Activated CD4-positive, CD25-positive, alpha-beta regulatory T cell treated with anti-CD3 and anti-CD28 coated beads, Interleukin-2, amount 50 U/mL, for 24 hours (primary cell): Measurements from ENCODE around the gene PCDH9.

Source experiments
- ATAC-seq, 2 donors: fragments of 150-1000 bp; cut with Tn5 transposase; one replicate each; pipeline ENCODE4 v1.10.0; 2021; ENCODE audit warnings: mild to moderate bottlenecking in 1 of 2, moderate library complexity in 1 of 2

PCDH9 gene

DNA sequence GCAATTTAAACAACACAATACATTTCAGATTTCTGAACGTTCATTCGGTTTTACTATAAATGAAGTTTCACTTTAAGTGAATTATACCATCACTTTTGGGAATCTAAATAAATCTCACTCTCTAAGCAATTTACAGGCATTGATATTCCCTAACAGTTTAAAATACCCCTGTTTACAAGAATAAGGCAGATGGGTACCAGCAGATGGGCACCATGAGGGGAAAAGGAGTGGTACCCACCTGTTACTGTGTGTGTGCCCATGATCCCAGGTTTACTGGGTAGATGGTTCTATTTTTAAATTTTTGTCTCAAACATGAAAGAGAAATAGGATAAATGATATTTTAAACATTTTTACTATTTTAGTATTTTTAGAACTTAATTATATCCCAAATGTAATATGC lies 212.9 kb downstream of the PCDH9 start:
- no peak for ATAC-seq

DNA sequence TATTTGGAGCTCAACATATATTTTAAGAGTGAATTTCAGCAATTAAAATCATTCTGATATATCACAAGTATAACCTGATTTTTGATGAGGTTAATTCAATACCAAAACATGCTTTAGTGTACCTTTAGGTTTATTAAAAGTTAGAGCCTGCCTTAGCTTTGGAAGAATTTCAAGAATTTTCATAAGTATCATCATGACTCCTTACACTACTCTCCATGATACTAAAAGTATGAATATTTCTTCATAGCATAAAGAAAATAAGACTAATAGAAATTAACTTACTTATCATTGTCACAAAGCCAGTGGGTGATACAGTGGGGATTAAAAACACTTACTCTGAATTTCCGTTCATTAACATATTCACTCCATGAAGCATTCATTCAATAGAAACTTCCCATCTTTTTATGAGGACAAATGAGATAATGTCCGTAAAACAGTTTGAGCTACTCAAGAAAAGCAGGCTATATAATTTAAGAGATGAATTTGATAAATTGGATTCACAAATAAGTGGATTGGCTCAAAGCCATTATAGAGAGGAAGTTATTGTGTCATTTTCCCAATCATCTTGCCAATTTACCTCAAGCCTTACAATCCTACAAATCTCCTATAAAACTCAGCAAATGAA lies 214.0 kb downstream of the PCDH9 start:
- no peak for ATAC-seq

DNA sequence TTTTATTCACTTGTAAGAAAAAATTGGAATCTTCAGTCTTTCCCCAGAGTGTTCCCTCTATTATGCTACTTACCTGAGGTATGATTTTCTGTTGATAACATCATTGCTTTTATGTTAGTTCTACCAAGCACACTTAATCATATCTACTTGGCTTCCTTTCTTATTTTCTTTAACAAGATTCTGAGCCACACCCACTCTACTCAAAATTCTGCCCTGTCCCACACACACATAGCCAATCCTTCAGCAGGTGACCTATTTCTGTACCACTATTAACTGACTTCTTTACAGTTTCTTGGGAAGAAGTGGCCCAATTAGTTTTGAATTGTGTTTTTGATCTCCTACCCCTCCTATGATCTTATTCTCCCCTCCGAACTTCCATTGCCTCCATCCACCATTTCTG lies 215.7 kb downstream of the PCDH9 start:
- ATAC-seq, result no peak

DNA sequence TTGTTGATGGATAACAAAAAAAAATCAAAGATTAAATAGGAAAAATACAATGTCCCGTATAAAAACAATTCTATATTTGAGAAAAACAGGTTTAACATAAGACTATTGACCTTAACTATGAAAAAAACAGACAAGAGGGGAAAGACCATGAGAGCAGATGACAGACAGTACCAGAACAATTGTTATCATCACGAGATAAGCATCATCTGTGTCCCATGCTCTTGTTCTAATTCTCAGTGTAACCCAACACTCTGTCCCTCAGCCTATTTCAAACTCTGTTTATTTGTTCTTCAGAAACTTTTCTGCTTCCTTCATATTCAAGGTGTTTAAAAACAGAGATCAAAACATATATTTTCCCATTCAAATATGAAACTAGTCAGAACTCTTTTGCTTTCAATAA lies 216.4 kb downstream of the PCDH9 start:
- no peak for ATAC-seq

DNA sequence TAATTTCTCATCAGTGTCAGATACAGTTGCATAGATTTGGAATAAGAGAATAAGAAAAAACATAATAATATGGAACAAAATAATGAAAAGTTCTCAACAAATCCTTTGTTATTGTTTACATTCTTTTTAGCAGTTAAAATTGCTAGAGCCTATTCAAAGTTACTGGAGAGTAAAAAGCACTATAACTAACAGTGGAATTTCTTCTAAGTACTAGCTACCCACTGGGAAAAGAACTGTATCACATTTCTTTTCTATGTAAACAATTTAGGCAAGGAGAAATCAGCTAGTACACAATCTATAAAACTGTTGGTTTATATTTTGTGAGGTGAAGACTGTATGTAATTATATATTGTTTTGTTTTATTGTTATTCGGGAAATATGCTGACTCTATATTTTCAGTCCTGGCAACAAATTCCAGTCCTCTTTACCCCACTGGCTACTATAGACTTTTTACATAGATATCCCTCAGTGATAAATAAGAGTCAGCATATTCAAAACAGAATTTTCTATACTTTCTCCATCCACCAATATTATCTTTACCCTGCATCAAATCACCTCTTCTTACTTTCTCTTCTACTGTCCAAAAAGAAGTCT lies 222.0 kb downstream of the PCDH9 start:
- ATAC-seq, result no peak

DNA sequence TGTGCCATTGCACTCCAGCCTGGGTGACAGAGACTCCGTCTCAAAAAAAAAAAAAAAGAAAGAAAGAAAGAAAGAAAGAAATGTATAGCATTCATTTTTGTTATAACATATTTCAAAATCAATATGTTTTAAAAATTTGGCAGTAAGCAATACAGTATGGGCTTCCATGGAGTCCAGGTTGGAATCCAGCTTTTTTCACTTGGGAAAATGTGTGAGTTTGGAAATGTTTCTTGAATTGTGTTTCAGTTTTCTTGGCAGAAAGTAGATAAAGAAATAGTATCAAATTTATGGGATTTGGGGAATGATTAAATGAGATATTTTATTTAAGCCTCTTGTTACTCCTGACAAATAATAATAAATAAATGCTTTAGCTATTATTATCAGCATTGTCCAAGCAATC lies 225.6 kb downstream of the PCDH9 start:
- ATAC-seq, result no peak

DNA sequence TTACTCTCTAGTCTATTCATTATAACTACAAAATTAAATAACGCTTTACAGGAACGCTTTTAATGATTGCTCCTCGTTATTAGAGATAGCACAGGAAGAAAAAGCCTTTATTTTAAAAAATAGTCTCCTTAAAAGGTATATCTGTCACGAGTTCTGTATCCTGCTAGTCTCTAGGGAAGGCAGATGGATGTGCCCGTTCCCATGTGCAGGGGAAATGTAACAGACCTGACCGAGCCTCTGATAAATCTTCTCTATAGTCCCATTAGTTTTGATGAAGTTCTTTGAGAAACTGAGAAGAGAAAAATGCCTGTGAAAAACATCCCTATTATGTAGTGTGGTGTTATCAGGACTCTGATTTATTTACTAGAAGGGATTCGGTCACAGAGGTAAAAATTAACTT lies 226.4 kb downstream of the PCDH9 start:
- ATAC-seq, result no peak

DNA sequence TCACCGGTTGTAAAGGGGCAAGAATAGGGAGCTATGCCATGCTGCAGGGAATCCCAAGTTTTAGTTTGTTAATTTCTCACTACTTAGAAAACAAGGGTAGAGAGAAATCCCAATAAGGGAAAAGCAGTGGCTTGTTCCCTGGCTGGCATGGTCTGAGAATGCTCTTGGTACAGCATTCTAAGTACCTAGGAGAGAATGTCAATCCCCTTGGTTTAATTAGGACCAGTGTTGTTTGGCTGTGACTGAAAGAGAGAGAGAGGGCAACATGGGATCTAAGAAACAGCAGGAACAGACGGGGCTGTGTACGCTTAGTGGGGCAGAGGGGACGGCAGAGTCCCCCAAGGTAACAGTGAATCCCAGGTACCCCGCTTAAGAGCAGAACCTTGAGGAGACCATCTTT lies 228.8 kb downstream of the PCDH9 start:
- no peak for ATAC-seq

DNA sequence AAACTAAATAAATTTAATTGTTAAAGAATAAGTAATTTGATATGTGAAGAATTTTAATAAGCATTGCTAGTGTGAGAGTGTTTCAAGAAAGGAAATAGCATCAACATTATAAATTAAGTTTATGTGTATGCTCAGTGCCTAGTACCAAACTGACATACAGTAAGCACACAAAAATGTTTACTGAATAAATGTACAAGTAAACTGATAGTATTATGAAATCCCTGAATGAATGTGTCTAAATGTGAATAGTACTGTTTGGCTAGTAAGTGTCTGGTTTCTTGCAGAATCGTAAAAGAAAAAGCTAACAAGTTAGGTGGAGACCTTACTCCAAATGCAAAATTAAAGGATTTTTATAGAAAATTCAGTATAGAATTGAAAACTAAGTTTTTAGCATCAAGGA lies 233.6 kb downstream of the PCDH9 start:
- ATAC-seq, result no peak

DNA sequence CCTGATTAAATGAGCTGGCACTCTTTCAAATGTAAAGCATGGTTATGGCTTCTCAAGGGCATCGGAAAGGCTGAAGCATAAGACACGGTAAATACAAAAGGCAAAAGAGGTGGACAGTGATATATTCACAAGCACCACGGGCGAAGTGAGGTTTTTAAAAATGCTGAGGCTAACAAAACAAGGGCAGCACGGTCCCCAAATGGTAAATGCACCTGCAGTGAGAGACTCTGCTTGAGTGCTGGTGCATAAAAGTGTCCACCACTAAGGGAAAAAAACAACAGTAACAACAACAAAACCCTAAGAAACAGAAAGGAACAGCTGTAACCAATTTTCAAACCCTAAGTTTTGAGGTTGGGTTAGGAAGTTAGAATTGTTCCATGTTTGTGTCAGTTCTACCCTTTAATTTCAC lies 234.9 kb downstream of the PCDH9 start:
- ATAC-seq, result no peak

DNA sequence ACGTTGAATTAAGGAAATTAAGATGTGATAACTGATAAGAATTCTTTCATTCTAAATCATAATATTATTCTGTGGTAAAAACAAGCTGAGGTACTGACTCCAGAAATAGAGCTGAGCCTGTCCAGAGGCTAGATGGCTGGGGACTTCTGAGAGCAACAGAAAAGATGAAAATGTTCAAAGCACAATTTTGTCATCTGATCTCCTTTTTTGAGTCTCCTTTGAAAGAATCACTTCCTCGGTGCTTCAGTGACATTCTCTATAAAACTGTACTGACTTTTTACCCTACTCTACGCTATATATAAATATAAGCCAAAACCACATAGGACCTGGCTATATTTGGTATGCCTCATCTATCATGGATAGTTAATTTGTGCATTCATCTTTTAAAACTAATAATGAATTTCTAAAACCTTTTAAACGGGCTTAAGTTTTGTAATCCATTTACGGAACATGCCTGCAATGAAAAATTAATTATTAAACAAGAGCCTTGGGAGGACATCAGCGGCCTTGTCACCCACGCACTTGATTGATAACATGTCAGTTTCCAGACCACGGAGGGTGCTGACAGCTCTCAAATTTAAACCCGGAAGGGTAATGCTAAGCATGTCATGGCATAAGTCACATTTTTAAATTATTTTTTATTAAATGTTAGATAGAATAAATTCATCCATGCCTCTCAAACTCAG lies 235.5 kb downstream of the PCDH9 start:
- ATAC-seq, result no peak

DNA sequence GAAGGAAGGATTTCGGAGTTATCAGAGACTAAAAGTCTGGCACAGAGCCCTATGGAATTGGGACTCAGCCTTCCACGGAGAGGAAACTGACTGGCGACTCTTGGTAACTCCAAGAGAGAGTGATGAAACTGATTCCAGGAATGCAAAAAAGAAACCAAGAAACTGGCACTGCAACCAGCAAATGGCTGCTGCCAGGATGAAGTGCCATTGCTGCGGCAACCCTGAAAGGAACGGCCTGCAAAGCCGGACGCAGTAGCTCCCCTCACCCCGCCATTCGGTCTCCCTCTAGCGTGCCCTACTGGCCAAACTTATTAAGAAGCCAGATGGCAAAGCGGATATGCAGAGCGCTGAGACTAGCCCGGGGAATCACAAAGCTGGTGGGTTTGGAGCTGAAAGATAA lies 236.0 kb downstream of the PCDH9 start:
- ATAC-seq, result no peak

DNA sequence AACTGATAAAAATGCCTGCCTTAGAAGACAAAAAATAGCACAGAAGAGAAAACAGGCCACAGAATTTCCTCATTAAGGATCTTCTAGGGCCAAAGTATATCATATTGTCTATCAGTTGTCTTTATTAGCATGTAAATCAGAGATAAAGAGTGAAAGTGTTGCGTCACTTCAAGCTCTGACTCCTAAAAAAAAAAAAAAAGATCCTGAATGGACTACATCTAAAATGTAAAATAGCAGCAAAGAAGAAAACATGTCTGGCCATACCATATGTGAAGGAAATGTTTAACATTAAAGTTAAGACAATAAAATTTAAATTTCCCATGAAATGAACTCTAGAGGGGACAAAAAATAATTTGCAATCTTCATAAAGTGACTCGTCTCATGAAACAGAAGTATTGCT lies 237.4 kb downstream of the PCDH9 start:
- ATAC-seq, result no peak

DNA sequence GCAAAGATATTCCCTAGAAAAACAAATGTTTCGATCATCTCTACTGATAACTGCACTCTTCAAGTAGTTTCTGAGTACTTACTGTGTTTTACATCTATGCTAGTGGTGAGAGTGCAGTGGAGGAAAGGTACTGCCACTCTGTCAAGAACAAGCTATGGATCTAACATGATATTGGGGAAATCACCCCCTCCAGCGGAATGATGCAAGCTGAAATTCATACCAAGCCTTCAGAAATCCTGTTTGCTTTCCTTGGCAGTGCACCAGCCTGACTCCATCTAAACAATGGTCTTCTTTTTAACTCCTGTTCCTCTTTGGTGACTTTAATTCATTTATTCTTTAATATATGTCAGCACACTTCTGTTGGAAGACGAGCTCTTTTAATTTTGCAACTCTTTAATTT lies 238.0 kb downstream of the PCDH9 start:
- no peak for ATAC-seq

DNA sequence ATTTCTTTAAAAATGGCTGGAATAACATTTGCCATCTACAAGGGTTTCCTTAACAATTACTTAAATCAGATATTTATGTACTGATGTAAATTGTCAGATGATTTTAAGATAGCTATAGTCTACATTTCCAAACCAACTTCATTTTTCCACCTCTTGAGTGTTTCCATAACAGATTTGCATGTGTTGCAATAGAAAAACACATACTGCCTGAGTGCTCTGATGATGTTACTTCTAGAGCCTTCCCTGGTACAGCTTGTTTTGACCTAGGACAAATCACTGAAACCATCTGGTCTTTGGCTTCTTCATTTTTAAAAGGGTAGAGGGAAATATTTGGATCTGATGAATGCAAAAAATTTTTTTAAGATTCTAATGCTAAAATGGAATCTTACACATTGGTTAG lies 245.9 kb downstream of the PCDH9 start:
- no peak for ATAC-seq

DNA sequence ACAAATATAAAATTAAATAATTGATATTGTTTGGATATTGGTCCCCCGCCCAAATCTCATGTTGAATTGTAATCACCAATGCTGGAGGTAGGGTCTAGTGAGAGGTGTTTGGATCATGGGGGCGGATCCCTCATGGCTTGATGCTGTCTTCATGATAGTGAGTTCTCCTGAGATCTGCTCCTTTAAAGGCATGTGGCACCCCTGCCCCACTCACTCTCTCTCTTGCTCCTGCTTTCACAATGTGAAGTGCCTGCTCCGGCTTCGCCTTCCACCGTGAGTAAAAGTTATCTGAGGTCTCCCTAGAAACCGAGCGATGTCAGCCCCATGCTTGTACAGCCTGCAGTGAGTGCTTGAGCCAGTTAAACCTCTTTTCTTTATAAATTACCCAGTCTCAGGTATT lies 248.2 kb downstream of the PCDH9 start:
- no peak for ATAC-seq

DNA sequence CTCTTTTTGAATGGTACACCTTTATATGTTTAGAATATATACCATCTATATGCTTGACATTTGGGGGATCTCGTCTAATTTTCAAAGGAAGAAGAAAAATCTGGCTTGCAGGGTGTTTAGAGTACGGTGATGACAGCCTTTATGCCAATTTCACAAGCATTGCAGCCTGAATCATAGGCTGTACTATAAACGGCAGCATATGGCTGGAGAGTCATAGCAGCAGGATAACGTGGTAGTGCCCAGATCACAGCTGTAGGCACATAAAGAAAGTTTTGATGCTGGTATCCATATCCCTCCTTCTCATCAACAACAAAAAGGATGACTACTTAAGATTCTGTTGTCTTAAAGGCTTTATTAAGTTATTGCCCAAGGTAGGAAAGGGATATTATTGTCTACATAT lies 253.0 kb downstream of the PCDH9 start:
- ATAC-seq, result no peak

DNA sequence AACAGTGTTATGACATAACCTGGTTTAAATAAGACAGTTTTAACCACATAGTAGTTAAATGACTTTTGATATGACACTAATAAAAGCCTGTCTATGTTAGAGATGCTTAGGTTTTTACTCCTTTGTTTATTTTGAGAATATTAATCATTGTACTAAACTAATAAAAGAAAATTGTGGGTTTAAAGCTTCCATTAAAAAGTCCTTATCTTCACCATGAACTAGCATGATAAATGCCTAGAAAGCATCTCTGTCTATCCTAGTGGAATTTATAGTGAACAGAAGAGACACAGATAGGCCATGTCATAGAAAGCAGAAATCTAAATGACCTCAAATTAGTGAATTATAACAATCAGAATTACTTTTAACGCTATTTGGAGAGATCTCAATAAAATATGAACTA lies 255.2 kb downstream of the PCDH9 start:
- no peak for ATAC-seq

DNA sequence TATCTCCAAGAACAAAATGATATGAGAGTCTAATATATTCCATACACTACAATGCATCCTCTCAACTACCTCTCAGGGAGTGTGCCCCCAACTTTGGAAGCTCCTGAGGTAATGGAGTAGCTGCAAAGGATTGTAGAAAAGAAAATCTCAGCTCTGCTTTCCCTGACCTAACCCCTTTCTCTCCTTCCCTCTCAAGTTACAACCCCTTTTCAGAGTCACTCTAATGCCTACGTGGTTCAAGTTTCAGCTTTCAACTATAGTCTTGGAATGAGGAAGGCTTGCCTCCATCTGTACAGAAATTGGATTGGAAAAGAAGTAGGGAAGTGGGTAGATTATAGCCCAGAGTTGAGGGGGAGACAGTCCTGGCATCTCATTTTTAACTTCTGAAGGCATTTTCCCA lies 256.0 kb downstream of the PCDH9 start:
- ATAC-seq, result no peak

DNA sequence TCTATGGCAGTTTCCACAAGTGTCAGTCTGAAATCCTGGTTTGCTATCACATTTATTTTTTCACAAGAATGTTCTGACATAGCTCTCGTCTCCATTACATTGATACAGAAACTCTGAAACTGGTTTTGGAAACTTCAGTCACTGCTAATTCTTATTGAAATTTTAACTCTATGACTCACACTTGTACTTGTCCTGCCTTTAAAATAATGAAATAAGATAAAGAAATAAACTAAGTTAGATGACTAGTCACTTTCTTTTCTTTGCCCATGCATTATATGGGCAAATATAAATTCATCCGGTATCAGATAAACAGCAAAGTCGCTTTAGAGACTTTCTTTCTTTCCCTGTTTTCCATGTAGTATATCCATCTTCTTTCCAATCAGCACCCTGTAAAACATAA lies 257.5 kb downstream of the PCDH9 start:
- no peak for ATAC-seq

DNA sequence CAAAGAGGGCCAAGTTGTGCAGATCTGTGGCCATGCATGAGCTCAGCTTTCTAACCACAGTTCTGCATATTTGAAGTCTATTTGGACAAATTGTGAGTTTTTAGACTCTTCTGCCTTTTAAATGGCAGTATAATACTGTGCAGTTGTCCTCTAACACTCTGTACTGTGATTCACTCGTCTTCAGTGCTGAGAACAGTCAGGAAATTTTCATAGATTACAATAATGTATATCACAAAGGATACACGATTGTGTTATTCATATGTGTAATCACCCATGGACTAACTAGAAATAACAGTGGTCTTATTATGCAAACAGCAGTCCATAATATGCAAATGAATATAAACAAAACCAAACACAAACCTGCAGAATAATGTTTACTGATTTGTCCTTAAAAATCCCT lies 259.1 kb downstream of the PCDH9 start:
- no peak for ATAC-seq

DNA sequence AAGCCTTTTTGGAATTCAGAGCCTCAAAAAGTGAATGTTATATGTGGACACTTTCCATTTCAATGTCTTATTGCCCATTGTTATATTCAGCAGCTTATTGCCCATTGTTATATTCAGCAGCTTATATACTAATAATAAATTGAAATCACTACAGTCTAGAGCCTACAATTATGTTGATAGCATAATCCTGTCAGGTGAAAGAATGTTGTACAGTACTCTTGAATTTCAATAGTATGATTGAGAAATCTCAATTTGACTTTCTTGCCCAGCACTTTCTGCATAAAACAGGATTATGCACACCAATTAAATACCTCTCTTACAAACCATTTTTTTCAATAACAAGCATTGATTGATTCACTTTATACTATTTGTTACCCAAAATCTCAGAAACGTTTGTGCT lies 260.8 kb downstream of the PCDH9 start:
- ATAC-seq, result no peak

DNA sequence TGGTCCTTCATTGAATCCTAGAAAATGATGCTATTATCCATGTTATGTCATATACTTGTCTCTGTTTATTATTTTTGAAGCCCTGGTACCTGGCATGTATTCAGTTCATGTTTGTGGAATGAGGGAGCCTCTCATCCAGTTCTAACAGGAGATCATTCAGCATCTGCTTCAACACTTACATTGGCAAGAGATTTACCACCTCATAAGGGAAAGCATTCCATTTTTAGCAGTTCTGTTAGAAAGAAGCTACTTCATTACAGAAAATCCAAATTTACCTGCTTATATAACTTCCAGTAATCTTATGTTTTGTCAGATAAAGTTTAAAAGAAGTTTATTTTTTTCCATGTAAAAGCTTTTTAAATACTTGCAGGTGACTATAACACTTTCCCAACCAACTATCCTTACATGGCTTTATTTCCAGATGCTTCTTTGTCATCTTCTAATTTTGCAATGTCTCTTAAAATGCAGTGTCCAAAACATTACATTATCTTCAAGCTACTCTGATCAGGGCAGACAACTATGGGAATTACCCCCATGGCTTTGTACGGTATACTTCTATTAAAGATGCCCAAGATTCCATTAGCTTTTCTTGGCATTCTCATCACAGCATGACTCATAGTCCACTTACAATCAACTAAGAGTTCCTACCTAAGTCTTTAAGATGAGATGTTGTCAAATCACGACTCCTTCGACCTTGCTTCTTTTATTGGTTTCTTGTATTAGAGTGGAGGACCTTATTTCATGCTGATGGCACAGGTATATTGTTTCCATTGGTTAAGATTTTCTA lies 262.1 kb downstream of the PCDH9 start:
- no peak for ATAC-seq

DNA sequence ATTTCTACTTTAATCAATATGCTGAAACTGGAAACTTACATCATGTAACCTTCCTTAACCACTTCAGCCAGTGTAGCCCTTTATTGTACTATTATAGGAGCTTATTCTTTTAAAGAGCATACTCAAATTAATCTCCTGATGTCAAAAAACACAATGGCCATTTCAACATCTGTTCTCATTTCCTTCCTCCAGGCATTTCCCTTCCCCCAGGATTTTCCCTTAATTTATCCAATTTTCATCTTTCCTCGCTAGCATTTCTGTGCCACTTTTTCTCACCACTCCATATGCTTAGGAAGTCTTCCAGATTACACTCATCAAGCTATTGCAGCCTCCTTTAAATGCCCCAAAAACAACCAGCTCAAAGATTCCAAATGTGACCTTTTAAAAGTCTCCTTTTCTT lies 265.0 kb downstream of the PCDH9 start:
- ATAC-seq, result no peak
